Measurements from ENCODE around the gene PPP1R3D.

The PPP1R3D gene

GRCh38 chr20:59954718-59955117, 14.6 kb upstream of the PPP1R3D start:
- TF ChIP-seq BACH2 (CRISPR knock-in tag; IDR thresholded peaks at IDR 0.05; ENCODE audit: borderline replicate concordance) (no peak), TOX (CRISPR knock-in tag; IDR thresholded peaks at IDR 0.05; ENCODE audit: borderline replicate concordance) (no peak), RARB (CRISPR knock-in tag; IDR thresholded peaks at IDR 0.05) (no peak)
- ATAC-seq, result no peak

- no peak for ATAC-seq
- TF ChIP-seq ZNF70 (CRISPR knock-in tag; IDR thresholded peaks at IDR 0.05) (no peak), TSHZ2 (CRISPR knock-in tag; IDR thresholded peaks at IDR 0.05) (no peak), BACH2 (CRISPR knock-in tag; IDR thresholded peaks at IDR 0.05; ENCODE audit: borderline replicate concordance) (no peak), ISL1 (CRISPR knock-in tag; IDR thresholded peaks at IDR 0.05) (no peak), PPARA (CRISPR knock-in tag; IDR thresholded peaks at IDR 0.05; ENCODE audit: borderline replicate concordance) (no peak), OSR1 (CRISPR knock-in tag; IDR thresholded peaks at IDR 0.05) (no peak), CSDC2 (CRISPR knock-in tag; IDR thresholded peaks at IDR 0.05) (no peak), TOX (CRISPR knock-in tag; IDR thresholded peaks at IDR 0.05; ENCODE audit: borderline replicate concordance) (no peak), ZFP30 (CRISPR knock-in tag; IDR thresholded peaks at IDR 0.05) (no peak), TCF4 (CRISPR knock-in tag; IDR thresholded peaks at IDR 0.05; ENCODE audit: borderline replicate concordance) (no peak), ZNF565 (CRISPR knock-in tag; conservative IDR thresholded peaks at IDR 0.05; ENCODE audit: low read depth) (no peak), PATZ1 (CRISPR knock-in tag; IDR thresholded peaks at IDR 0.05; ENCODE audit: borderline replicate concordance) (no peak)
These were observed 9.8 kb upstream of the PPP1R3D start for GRCh38 chr20:59949911-59950310.

GRCh38 chr20:59948828-59949720, 9.0 kb upstream of the PPP1R3D start:
- TF ChIP-seq ZFP3 (CRISPR knock-in tag; IDR thresholded peaks at IDR 0.05), result no peak
- TF ChIP-seq TCF4 (CRISPR knock-in tag; IDR thresholded peaks at IDR 0.05; ENCODE audit: borderline replicate concordance), result no peak
- no peak for TF ChIP-seq PPARA (CRISPR knock-in tag; IDR thresholded peaks at IDR 0.05; ENCODE audit: borderline replicate concordance)
- no peak for TF ChIP-seq BACH2 (CRISPR knock-in tag; IDR thresholded peaks at IDR 0.05; ENCODE audit: borderline replicate concordance)
- TF ChIP-seq ZFP30 (CRISPR knock-in tag; IDR thresholded peaks at IDR 0.05), result no peak
- no peak for TF ChIP-seq ARNTL (CRISPR knock-in tag; IDR thresholded peaks at IDR 0.05; ENCODE audit: borderline replicate concordance, low read depth)
- TF ChIP-seq ESRRG (CRISPR knock-in tag; IDR thresholded peaks at IDR 0.05), result no peak
- no peak for TF ChIP-seq SNAI2 (CRISPR knock-in tag; IDR thresholded peaks at IDR 0.05)
- TF ChIP-seq CSDC2 (CRISPR knock-in tag; IDR thresholded peaks at IDR 0.05), result no peak
- ATAC-seq, result peak; percentile 80; the same call in 2 of the 3 replicates

- ATAC-seq, result no peak
- TF ChIP-seq ZFP3 (CRISPR knock-in tag; IDR thresholded peaks at IDR 0.05) (no peak), ZC3H10 (CRISPR knock-in tag; IDR thresholded peaks at IDR 0.05) (no peak), BACH2 (CRISPR knock-in tag; IDR thresholded peaks at IDR 0.05; ENCODE audit: borderline replicate concordance) (no peak), GLIS3 (CRISPR knock-in tag; IDR thresholded peaks at IDR 0.05) (no peak), OSR1 (CRISPR knock-in tag; IDR thresholded peaks at IDR 0.05) (no peak), TOX (CRISPR knock-in tag; IDR thresholded peaks at IDR 0.05; ENCODE audit: borderline replicate concordance) (no peak), POU6F1 (CRISPR knock-in tag; IDR thresholded peaks at IDR 0.05; ENCODE audit: borderline replicate concordance, low read depth) (no peak), TCF4 (CRISPR knock-in tag; IDR thresholded peaks at IDR 0.05; ENCODE audit: borderline replicate concordance) (no peak), ARNTL (CRISPR knock-in tag; IDR thresholded peaks at IDR 0.05; ENCODE audit: borderline replicate concordance, low read depth) (no peak), TSHZ2 (CRISPR knock-in tag; IDR thresholded peaks at IDR 0.05) (no peak), SNAI2 (CRISPR knock-in tag; IDR thresholded peaks at IDR 0.05) (no peak), PPARA (CRISPR knock-in tag; IDR thresholded peaks at IDR 0.05; ENCODE audit: borderline replicate concordance) (no peak), ESRRG (CRISPR knock-in tag; IDR thresholded peaks at IDR 0.05) (no peak), CREB5 (CRISPR knock-in tag; IDR thresholded peaks at IDR 0.05; ENCODE audit: low read depth) (no peak), CSDC2 (CRISPR knock-in tag; IDR thresholded peaks at IDR 0.05) (no peak), ZNF8 (CRISPR knock-in tag; IDR thresholded peaks at IDR 0.05) (no peak)
These were observed 8.1 kb upstream of the PPP1R3D start for GRCh38 chr20:59948212-59948611.
